Fibroblast of skin of scalp (primary cell): ENCODE measurements around the gene PDGFB.
A peak's percentile ranks its signal among the peaks of the same experiment; 100 is the strongest.

Experiments used
- DNase-seq: peaks from one replicate; pipeline ENCODE4 v3.0.0-alpha.2; 2013

Gene PDGFB

GRCh38 chr22:39238966-39239505, 5.7 kb downstream of the PDGFB start:
- no peak for DNase-seq

- no peak for DNase-seq
These were observed 6.2 kb downstream of the PDGFB start for GRCh38 chr22:39238561-39238960.

- DNase-seq: no peak
These were observed 6.7 kb downstream of the PDGFB start for GRCh38 chr22:39238101-39238466.

GRCh38 chr22:39237318-39238100, 7.3 kb downstream of the PDGFB start:
- DNase-seq: no peak

- peak; percentile 56 for DNase-seq
These were observed 8.2 kb downstream of the PDGFB start for GRCh38 chr22:39236321-39237317.

GRCh38 chr22:39234867-39235687, 9.7 kb downstream of the PDGFB start:
- DNase-seq: no peak

- peak; percentile 58 for DNase-seq
These were observed 10.4 kb downstream of the PDGFB start for GRCh38 chr22:39234472-39234787.

GRCh38 chr22:39233710-39234471, 10.9 kb downstream of the PDGFB start:
- DNase-seq: no peak

- no peak for DNase-seq
These were observed 11.7 kb downstream of the PDGFB start for GRCh38 chr22:39232806-39233709.

- no peak for DNase-seq
These were observed 12.5 kb downstream of the PDGFB start for GRCh38 chr22:39232246-39232645.

GRCh38 chr22:39231197-39231950, 13.4 kb downstream of the PDGFB start:
- DNase-seq: no peak

GRCh38 chr22:39230261-39231196, 14.3 kb downstream of the PDGFB start:
- DNase-seq: no peak

GRCh38 chr22:39229688-39230260, 15.0 kb downstream of the PDGFB start:
- DNase-seq: no peak

GRCh38 chr22:39229075-39229474, 15.7 kb downstream of the PDGFB start:
- DNase-seq: no peak

- no peak for DNase-seq
These were observed 17.1 kb downstream of the PDGFB start for GRCh38 chr22:39227542-39228272.

GRCh38 chr22:39226353-39226752, 18.4 kb downstream of the PDGFB start:
- DNase-seq: no peak

GRCh38 chr22:39225591-39225990, 19.2 kb downstream of the PDGFB start:
- no peak for DNase-seq

- no peak for DNase-seq
These were observed 20.2 kb downstream of the PDGFB start for GRCh38 chr22:39224550-39224949.
